Sigmoid colon (tissue), 7 donors: ENCODE measurements around the gene MYO1G. TPM values are rescaled to one million over a fixed set of nuclear protein-coding genes. Genes with fewer than 3 reads are reported as not detected.
A peak's percentile ranks its signal among the peaks of the same experiment; 100 is the strongest.

ENCODE experiments used
- DNase-seq: peaks from one replicate; pipeline ENCODE4 v3.0.0-alpha.2; 2019
- H3K27ac ChIP-seq, 4 donors: fragments of 200-600 bp; sonication (generic); one replicate each; pipeline ENCODE4 v1.5.1; 2016 to 2019; ENCODE audit warnings: mild to moderate bottlenecking in 1 of 4
- H3K27me3 ChIP-seq, 3 donors: fragments of 200-600 bp; sonication (generic); one replicate each; pipeline ENCODE4 v1.5.1; 2019; ENCODE audit warnings: mild to moderate bottlenecking in 1 of 3
- H3K36me3 ChIP-seq, 4 donors: fragments of 200-600 bp; sonication (generic); one replicate each; pipeline ENCODE4 v1.5.1; 2016 to 2019
- H3K4me1 ChIP-seq, 4 donors: fragments of 200-600 bp; sonication (generic); one replicate each; pipeline ENCODE4 v1.5.1; 2017 to 2019
- H3K4me3 ChIP-seq, 4 donors: fragments of 200-600 bp; sonication (generic); one replicate each; pipeline ENCODE4 v1.5.1; 2017 to 2019; ENCODE audit warnings: mild to moderate bottlenecking in 2 of 4, moderate library complexity in 1 of 4
- H3K9me3 ChIP-seq, 4 donors: fragments of 200-600 bp in 3 of 4; sonication (generic) in 3 of 4; one replicate each; pipeline versions ENCODE4 v1.5.1 to v1.6.1; 2013 to 2019
- CTCF ChIP-seq, 4 experiments: fragments of 450-650 bp in 3 of 4; fragments of 200-600 bp in 1 of 4; IDR thresholded peaks; one replicate each; pipeline ENCODE4 v1.5.1; 2016 to 2019; ENCODE audit warnings: antibody characterized with exemption in 4 of 4, mild to moderate bottlenecking in 3 of 4, moderate library complexity in 2 of 4
- EP300 ChIP-seq, 4 donors: sonication (generic); formaldehyde crosslinking; IDR thresholded peaks; one replicate each; pipeline ENCODE4 v1.6.1; 2017; ENCODE audit warnings: antibody characterized with exemption in 4 of 4
- POLR2A ChIP-seq, 2 donors: fragments of 450-650 bp; IDR thresholded peaks; one replicate each; pipeline ENCODE4 v1.6.1; 2016; ENCODE audit warnings: antibody characterized with exemption in 2 of 2, mild to moderate bottlenecking in 2 of 2, moderate library complexity in 2 of 2
- POLR2AphosphoS5 ChIP-seq, 4 donors: sonication (generic); formaldehyde crosslinking; IDR thresholded peaks; one replicate each; pipeline ENCODE4 v1.6.1; 2017; ENCODE audit warnings: antibody characterized with exemption in 4 of 4
- WGBS, 2 donors: extraction: QIAGEN DNeasy Blood & Tissue Kit; methylation state at CpG; one replicate each; pipeline ENCODE4 v1.1.7; 2013; 5-methylcytosine and 5-hydroxymethylcytosine counted together
- intact Hi-C: fragments of 100-400 bp; cut with DNase I; formaldehyde crosslinking; loops from one replicate; pipeline ENCODE4 v1.15.1; 2023
- polyA plus RNA-seq, 3 donors: library from polyadenylated mRNA; stranded (reverse); fragments of 200-250 nt; gene quantifications; one replicate each; pipeline ENCODE4 v1.2.3, GENCODE V29; 2013
- total RNA-seq, 4 donors: library from RNA; depleted of rRNA; stranded (reverse); fragments of >200 nt; gene quantifications; one replicate each; pipeline ENCODE4 v1.1.0, GENCODE V29; 2016
- donor health status: healthy with polysubstance abuse.
- donor health status: Bipolar disorder and iron deficiency.
- donor health status: healthy.

The MYO1G gene
- total and polyA plus RNA-seq, 7 donors = 1.1 to 19.5 (median 2.4) TPM

GRCh38 chr7:45007106-45007505 lies 28.3 kb upstream of the MYO1G start:
- H3K27me3 ChIP-seq = no peaks in the 10 kb centered on the region
- no peak overlapping the region for H3K27ac ChIP-seq
- no peaks in the 10 kb centered on the region for H3K36me3 ChIP-seq
- WGBS, 2 donors = 93 to 97% methylated on average over 7 of the region's 7 CpGs
- no peak for TF ChIP-seq POLR2A (IDR thresholded peaks at IDR 0.05)
- TF ChIP-seq EP300 (IDR thresholded peaks at IDR 0.05) = no peak
- TF ChIP-seq POLR2AphosphoS5 (IDR thresholded peaks at IDR 0.05) = no peak
- TF ChIP-seq CTCF (IDR thresholded peaks at IDR 0.05) = no peak
- H3K4me3 ChIP-seq = no peak overlapping the region
- intact Hi-C loops = no loop called here
- peaks cover 0 to 9% (median 3%) of the 10 kb centered on the region in 4 donors for H3K4me1 ChIP-seq
- no peak for DNase-seq
- H3K9me3 ChIP-seq = no peaks in the 10 kb centered on the region

- no peaks in the 10 kb centered on the region for H3K27me3 ChIP-seq
- intact Hi-C loops = loop anchor here (5.0 kb wide), 1 partner anchor 84 kb away; the partner anchor contains the start of gene NACAD
- no peaks in the 10 kb centered on the region for H3K36me3 ChIP-seq
- H3K4me1 ChIP-seq = peaks cover 0 to 25% (median 15%) of the 10 kb centered on the region in 4 donors
- no peak overlapping the region for H3K27ac ChIP-seq
- 95% methylated on average over 4 of the region's 4 CpGs for WGBS, 2 donors
- TF ChIP-seq POLR2A (IDR thresholded peaks at IDR 0.05) = no peak
- DNase-seq = peak; percentile 21
- H3K9me3 ChIP-seq = no peaks in the 10 kb centered on the region
- H3K4me3 ChIP-seq = no peak overlapping the region
These were observed 25.0 kb upstream of the MYO1G start for GRCh38 chr7:45003789-45004188.

GRCh38 chr7:45001826-45002225 lies 23.0 kb upstream of the MYO1G start:
- H3K9me3 ChIP-seq = no peaks in the 10 kb centered on the region
- 44 to 51% methylated on average over 2 of the region's 2 CpGs for WGBS, 2 donors
- H3K36me3 ChIP-seq = no peaks in the 10 kb centered on the region
- H3K27me3 ChIP-seq = no peaks in the 10 kb centered on the region
- peaks cover 0 to 25% (median 13%) of the 10 kb centered on the region in 4 donors for H3K4me1 ChIP-seq
- TF ChIP-seq POLR2AphosphoS5 (IDR thresholded peaks at IDR 0.05) (no peak), POLR2A (IDR thresholded peaks at IDR 0.05) (no peak), EP300 (IDR thresholded peaks at IDR 0.05) (no peak), CTCF (IDR thresholded peaks at IDR 0.05) (no peak)
- intact Hi-C loops = loop anchor here (5.0 kb wide), 1 partner anchor 85 kb away; the partner anchor contains the start of gene NACAD
- peak; percentile 27 for DNase-seq
- no peak overlapping the region for H3K4me3 ChIP-seq
- H3K27ac ChIP-seq = peak overlapping the region in 3 of 4 donors; percentile 86 to 93 (median 90)

GRCh38 chr7:45001138-45001694 lies 22.4 kb upstream of the MYO1G start:
- intact Hi-C loops = loop anchor here (5.0 kb wide), 1 partner anchor 86 kb away; the partner anchor contains the start of gene NACAD
- Histone ChIP-seq H3K27ac (peak overlapping the region; percentile 86 to 94 (median 92)), H3K9me3 (no peaks in the 10 kb centered on the region), H3K36me3 (no peaks in the 10 kb centered on the region), H3K27me3 (no peaks in the 10 kb centered on the region), H3K4me3 (peak overlapping the region; percentile 59 to 91 (median 86)), H3K4me1 (peaks cover 0 to 25% (median 13%) of the 10 kb centered on the region in 4 donors)
- DNase-seq = peak; percentile 59
- no peak for TF ChIP-seq EP300 (IDR thresholded peaks at IDR 0.05)
- TF ChIP-seq POLR2AphosphoS5 (IDR thresholded peaks at IDR 0.05) = no peak
- TF ChIP-seq POLR2A (IDR thresholded peaks at IDR 0.05) = no peak
- TF ChIP-seq CTCF (IDR thresholded peaks at IDR 0.05) = no peak
- WGBS, 2 donors = 11 to 27% methylated on average over 10 of the region's 10 CpGs

- intact Hi-C loops = loop anchor here (5.0 kb wide), 1 partner anchor 87 kb away; the partner anchor contains the start of gene NACAD
- peak within 1 kb of the TSS; percentile 59 to 91 (median 86) for H3K4me3 ChIP-seq
- H3K9me3 ChIP-seq = no peaks in the 10 kb centered on the region
- peaks cover 0 to 25% (median 13%) of the 10 kb centered on the region in 4 donors for H3K4me1 ChIP-seq
- H3K36me3 ChIP-seq = no peaks in the 10 kb centered on the region
- H3K27ac ChIP-seq = peak within 1 kb of the TSS; percentile 86 to 94 (median 92)
- WGBS, 2 donors = 0 to 1% methylated on average over 77 of the region's 77 CpGs
- H3K27me3 ChIP-seq = no peaks in the 10 kb centered on the region
- DNase-seq = peak; percentile 81
- TF ChIP-seq EP300 (IDR thresholded peaks at IDR 0.05) (no peak), CTCF (IDR thresholded peaks at IDR 0.05) (no peak), POLR2AphosphoS5 (IDR thresholded peaks at IDR 0.05) (peak in 2 of 4 donors; percentile 5 to 15)
These were observed 21.5 kb upstream of the MYO1G start, which contains the start of gene CCM2 for GRCh38 chr7:45000093-45001032. TSS of gene CCM2 (plus strand) at chr7:45000201. CDS start at chr7:45000334, 133 bp downstream.
